ENCODE measurements around the gene PRKCQ. TPM values are rescaled to one million over a fixed set of nuclear protein-coding genes. Genes with fewer than 3 reads are reported as not detected.

The PRKCQ gene
- total RNA-seq, 1 experiment from 2014 or later = 12.1 TPM

- Histone ChIP-seq H3K18ac (ENCODE audit: insufficient read length, low read depth, low read length) (no peak overlapping the region), H2AFZ (ENCODE audit: low read length) (no peak overlapping the region), H3K9me3 (ENCODE audit: control insufficient read depth, low read depth, low read length) (peaks cover 9% of the 10 kb centered on the region), H3K79me1 (ENCODE audit: insufficient read depth, low read depth, low read length, poor library complexity, severe bottlenecking) (no peaks in the 10 kb centered on the region), H3K14ac (ENCODE audit: insufficient read depth, low read length) (no peak overlapping the region), H2BK12ac (ENCODE audit: insufficient read length, low read depth, low read length) (no peak overlapping the region), H4K20me1 (ENCODE audit: control insufficient read depth, insufficient read depth, insufficient read length) (no peaks in the 10 kb centered on the region), H2BK120ac (ENCODE audit: low read depth, low read length, poor library complexity, severe bottlenecking) (no peak overlapping the region), H3K79me2 (ENCODE audit: insufficient read depth, low read length) (no peaks in the 10 kb centered on the region), H3K56ac (ENCODE audit: insufficient read length, low read depth, low read length) (no peak overlapping the region), H4K5ac (ENCODE audit: insufficient read length, low read depth, low read length) (no peak overlapping the region), H3K27ac (ENCODE audit: insufficient read length, low read depth, low read length) (no peak overlapping the region), H4K91ac (ENCODE audit: insufficient read length, low read depth, low read length) (no peak overlapping the region), H4K8ac (replicated peaks; ENCODE audit: insufficient read length, low read depth, low read length) (no peak overlapping the region), H3K27me3 (ENCODE audit: insufficient read depth, low read length) (no peaks in the 10 kb centered on the region; the same call in 1 of the 2 replicates), H3T11ph (ENCODE audit: low read length) (no peak overlapping the region), H2BK5ac (ENCODE audit: insufficient read length, low read length) (no peak overlapping the region), H3K23ac (ENCODE audit: insufficient read length, low read depth, low read length) (no peak overlapping the region), H3K4me1 (ENCODE audit: insufficient read depth, low read length) (no peaks in the 10 kb centered on the region), H3K23me2 (ENCODE audit: insufficient read length, low read depth, low read length, poor library complexity, severe bottlenecking) (no peaks in the 10 kb centered on the region), H2BK15ac (ENCODE audit: low read depth, low read length) (no peak overlapping the region), H2BK20ac (ENCODE audit: low read depth, low read length, poor library complexity, severe bottlenecking) (no peak overlapping the region), H3K4me2 (ENCODE audit: insufficient read depth, insufficient read length, low read length) (no peak overlapping the region), H3K4ac (ENCODE audit: low read depth, low read length) (no peak overlapping the region), H2AK5ac (ENCODE audit: insufficient read length, low read length) (no peak overlapping the region), H3K9ac (ENCODE audit: extremely low read depth, insufficient read length, low read length) (no peak overlapping the region)
- peaks cover 18 to 26% of the 10 kb centered on the region in 2 experiments for H3K9me3 Mint-ChIP-seq
- no peaks in the 10 kb centered on the region; the same call in 1 of the 2 replicates for H3K27me3 Mint-ChIP-seq (ENCODE audit: low read depth)
- H3K36me3 Mint-ChIP-seq (ENCODE audit: insufficient read depth in 1 of 3, low read depth in 3 of 3) = peaks cover 5 to 22% (median 11%) of the 10 kb centered on the region in 3 experiments
- no peak for TF ChIP-seq CTCF (conservative IDR thresholded peaks at IDR 0.05)
- H3K4me3 Mint-ChIP-seq = no peak overlapping the region
- DNase-seq = no peak
- no peak overlapping the region for H3K27ac Mint-ChIP-seq
- H3K4me1 Mint-ChIP-seq = no peaks in the 10 kb centered on the region
Measured at GRCh38 chr10:6609625-6610024, 29.5 kb upstream of the PRKCQ start.
